ENCODE results near the gene RIT1.
A peak's percentile ranks its signal among the peaks of the same experiment; 100 is the strongest.

The RIT1 gene

GRCh38 chr1:155942578-155943141 is 31.5 kb upstream of the RIT1 start:
- Histone ChIP-seq H3K27ac (replicated peaks) (0 out of 2 replicates have a peak overlapping the region, but pooled peaks have one; percentile 2), H3K27me3 (ENCODE audit: insufficient read depth, poor library complexity, severe bottlenecking) (no peaks in the 10 kb centered on the region), H3K4me3 (replicated peaks; ENCODE audit: insufficient read depth, low read length) (no peak overlapping the region)
- TF ChIP-seq REST (IDR thresholded peaks at IDR 0.05; ENCODE audit: insufficient replicate concordance, low read depth) = no peak
- no peak for TF ChIP-seq POLR2AphosphoS5 (IDR thresholded peaks at IDR 0.05; ENCODE audit: low read depth)
- no peak for TF ChIP-seq SPI1 (IDR thresholded peaks at IDR 0.05; ENCODE audit: borderline replicate concordance, low read depth)
- no peak for TF ChIP-seq CTCF (IDR thresholded peaks at IDR 0.05; ENCODE audit: insufficient read depth, low read length)
- no peak for TF ChIP-seq GABPA (IDR thresholded peaks at IDR 0.05; ENCODE audit: low read depth)
- DNase-seq (ENCODE audit: low read depth in 1 of 2, low spot score in 1 of 2) = no peak

GRCh38 chr1:155941845-155942531 is 30.8 kb upstream of the RIT1 start:
- Histone ChIP-seq H3K27me3 (ENCODE audit: insufficient read depth, poor library complexity, severe bottlenecking) (no peaks in the 10 kb centered on the region), H3K27ac (replicated peaks) (peak overlapping the region; percentile 68), H3K4me3 (replicated peaks; ENCODE audit: insufficient read depth, low read length) (no peak overlapping the region)
- TF ChIP-seq SPI1 (IDR thresholded peaks at IDR 0.05; ENCODE audit: borderline replicate concordance, low read depth) (no peak), CTCF (IDR thresholded peaks at IDR 0.05; ENCODE audit: insufficient read depth, low read length) (no peak), GABPA (IDR thresholded peaks at IDR 0.05; ENCODE audit: low read depth) (no peak), REST (IDR thresholded peaks at IDR 0.05; ENCODE audit: insufficient replicate concordance, low read depth) (no peak), POLR2AphosphoS5 (IDR thresholded peaks at IDR 0.05; ENCODE audit: low read depth) (0 out of 2 replicates have a peak, but pooled peaks have one; percentile 40)
- DNase-seq (ENCODE audit: low read depth in 1 of 2, low spot score in 1 of 2) = no peak

GRCh38 chr1:155940993-155941844 is 30.1 kb upstream of the RIT1 start, which contains the start of gene RXFP4:
RXFP4 (plus strand) TSS chr1:155941638; CDS start chr1:155941710, 72 bp downstream.
- no peak within 1 kb of the TSS for H3K4me3 ChIP-seq (replicated peaks; ENCODE audit: insufficient read depth, low read length)
- DNase-seq (ENCODE audit: low read depth in 1 of 2, low spot score in 1 of 2) = peak in 1 of 2 experiments; percentile 42
- H3K27ac ChIP-seq (replicated peaks) = peak within 1 kb of the TSS; percentile 68
- no peaks in the 10 kb centered on the region for H3K27me3 ChIP-seq (ENCODE audit: insufficient read depth, poor library complexity, severe bottlenecking)
- TF ChIP-seq GABPA (IDR thresholded peaks at IDR 0.05; ENCODE audit: low read depth) = no peak

- peak overlapping the region; percentile 68 for H3K27ac ChIP-seq (replicated peaks)
- peak; percentile 66 to 68 for DNase-seq (ENCODE audit: low read depth in 1 of 2, low spot score in 1 of 2)
- no peak for TF ChIP-seq CTCF (IDR thresholded peaks at IDR 0.05; ENCODE audit: insufficient read depth, low read length)
- 0 out of 2 replicates have a peak, but pooled peaks have one; percentile 14 for TF ChIP-seq POLR2AphosphoS5 (IDR thresholded peaks at IDR 0.05; ENCODE audit: low read depth)
- peak; percentile 93 for TF ChIP-seq SPI1 (IDR thresholded peaks at IDR 0.05; ENCODE audit: borderline replicate concordance, low read depth)
These were observed 29.4 kb upstream of the RIT1 start for GRCh38 chr1:155940482-155940992.

More at GRCh38 chr1:155940482-155940992, 29.4 kb upstream of the RIT1 start:
- Histone ChIP-seq H3K27me3 (ENCODE audit: insufficient read depth, poor library complexity, severe bottlenecking) (no peaks in the 10 kb centered on the region), H3K4me3 (replicated peaks; ENCODE audit: insufficient read depth, low read length) (no peak overlapping the region)
